GM12878 (cell line): Measurements from ENCODE around the gene TBC1D19.

Experiments
- POLR2AphosphoS5 ChIP-seq: IDR thresholded peaks from 2 replicates; pipeline ENCODE4 v1.6.1; 2011; ENCODE audit warnings: mild to moderate bottlenecking, low read length, inconsistent platforms
- SIN3A ChIP-seq: IDR thresholded peaks from 2 replicates; pipeline ENCODE4 v1.6.1; 2012; ENCODE audit warnings: low read depth, low read length, improper control_type of control experiment

DNA sequence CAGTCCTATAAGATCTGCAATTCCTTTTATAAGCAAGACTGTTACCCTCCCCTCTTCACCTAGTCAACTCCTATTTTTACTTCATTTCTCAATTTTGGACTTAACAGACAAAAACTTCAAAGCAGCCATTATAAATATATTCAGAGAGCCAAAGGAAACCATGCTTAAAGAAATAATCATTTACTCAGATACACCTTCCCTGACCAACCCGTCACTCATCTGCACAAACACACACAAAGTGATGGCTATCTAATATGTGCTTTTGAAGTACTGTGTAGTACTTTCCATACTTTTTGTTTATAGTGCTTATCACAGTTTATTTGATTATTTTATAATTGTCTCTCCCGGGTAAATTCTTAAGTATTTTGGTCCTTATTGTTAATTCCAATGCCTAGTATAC is 117.2 kb downstream of the TBC1D19 start:
- TF ChIP-seq SIN3A, result no peak
- TF ChIP-seq POLR2AphosphoS5, result no peak
